ENCODE measurements around the gene LSR. TPM values are rescaled to one million over a fixed set of nuclear protein-coding genes. Genes with fewer than 3 reads are reported as not detected.

LSR gene
- total and polyA plus RNA-seq, 2 of the 4 experiments (the other 2 are of a cell fraction): 0.18 to 0.44 TPM

DNA sequence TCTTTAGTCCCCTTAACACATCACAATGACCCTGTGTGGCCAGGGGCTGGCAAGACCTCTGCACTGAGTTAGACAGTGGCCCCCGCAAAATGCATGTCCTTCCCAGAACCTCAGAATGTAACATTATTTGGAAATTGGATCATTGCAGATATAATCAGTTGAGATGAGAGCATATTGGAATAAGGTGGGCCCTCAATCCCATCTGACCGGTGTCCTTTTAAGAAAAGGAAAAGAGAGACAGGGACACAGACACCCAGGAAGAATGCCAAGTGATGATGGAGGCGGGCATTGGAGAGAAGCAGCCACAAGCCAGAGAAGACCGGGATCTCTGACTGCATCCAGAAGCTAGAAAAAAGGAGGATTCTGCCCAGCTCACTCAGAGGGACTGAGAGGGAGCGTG, 22.1 kb upstream of the LSR start (continued):
- TF ChIP-seq FOS (IDR thresholded peaks at IDR 0.05; ENCODE audit: low read depth, low read length) (no peak), MAFK (IDR thresholded peaks at IDR 0.05; ENCODE audit: low read depth, low read length) (no peak)

DNA sequence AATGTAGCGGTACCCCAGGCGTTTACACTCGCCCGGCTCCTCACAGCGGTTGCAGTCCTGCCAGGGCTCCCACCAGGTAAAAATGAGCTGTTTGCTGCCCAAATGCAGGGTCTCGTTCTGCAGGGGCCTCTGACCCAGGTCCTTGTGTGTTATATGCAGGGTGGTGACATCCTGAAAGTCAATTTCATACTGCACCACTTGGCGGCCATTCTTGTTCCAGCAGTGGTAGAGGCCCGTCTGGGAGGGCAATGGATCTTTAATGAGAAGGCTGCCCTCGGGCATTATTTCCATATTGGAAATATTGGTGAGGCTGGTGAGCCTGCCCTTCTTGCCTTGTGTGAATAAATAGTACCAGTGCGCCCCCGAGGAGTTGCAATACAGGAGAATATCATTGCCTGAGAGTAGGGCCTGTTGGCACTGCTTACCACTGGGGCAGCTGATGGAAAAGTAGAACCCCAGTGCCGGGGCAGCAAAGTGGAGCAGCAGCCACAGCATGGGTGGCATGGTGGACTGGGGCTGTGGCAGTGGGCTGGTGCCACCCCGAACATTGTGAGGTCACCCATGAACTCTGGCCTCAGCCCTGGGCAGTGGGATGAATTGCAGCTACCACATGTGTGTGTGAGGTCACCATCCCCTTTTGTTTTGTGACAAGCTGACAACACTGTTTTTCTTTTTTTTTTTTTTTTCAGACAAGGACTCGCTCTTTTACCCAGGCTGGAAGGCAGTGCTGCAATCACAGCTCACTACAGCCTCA, 20.4 kb upstream of the LSR start, which contains the start of gene FAM187B:
Gene FAM187B (minus strand): TSS at position 563 of the 754 bp plus-strand sequence. CDS start 59 bp downstream, at position 504.
- no peak within 1 kb of the TSS for H3K27ac ChIP-seq (ENCODE audit: insufficient read depth, low read length)
- no peaks in the 10 kb centered on the region for H3K9me1 ChIP-seq (ENCODE audit: insufficient read depth, low read length)
- no peak within 1 kb of the TSS for H4K91ac ChIP-seq (ENCODE audit: insufficient read depth, low read depth, low read length)
- ChIA-PET POLR2A (ENCODE audit: unreplicated experiment) (no interaction called here), CTCF (interaction anchor here (0.7 kb wide), 1 partner anchor 29 kb away, joined by 4 read pairs; no protein-coding TSS in a partner anchor)
- no peak within 1 kb of the TSS for H2AFZ ChIP-seq (replicated peaks; ENCODE audit: low read length, poor library complexity)
- H4K8ac ChIP-seq (ENCODE audit: low read depth in 2 of 2, low read length in 2 of 2): no peak within 1 kb of the TSS
- no peak within 1 kb of the TSS for H3K14ac ChIP-seq (replicated peaks; ENCODE audit: low read depth, low read length)
- no peak within 1 kb of the TSS for H3K9ac ChIP-seq (ENCODE audit: low read depth, low read length)
- no peaks in the 10 kb centered on the region for H4K20me1 ChIP-seq (ENCODE audit: insufficient read depth, low read length)
- H2BK120ac ChIP-seq (ENCODE audit: low read depth, low read length): no peak within 1 kb of the TSS
- H3K56ac ChIP-seq (ENCODE audit: extremely low read depth, insufficient read depth, low read length): no peak within 1 kb of the TSS
- no peaks in the 10 kb centered on the region for H3K79me1 ChIP-seq (ENCODE audit: low read depth in 1 of 2, low read length in 2 of 2)
- in situ Hi-C loops (cut with MboI; ENCODE audit: low sequenced_read_pairs) (no loop called here), dilution Hi-C loops (cut with HindIII; ENCODE audit: low sequenced_read_pairs, unreplicated experiment) (no loop called here), intact Hi-C loops (cut with micrococcal nuclease) (no loop called here)
- no peak within 1 kb of the TSS for H3K4ac ChIP-seq (ENCODE audit: low read depth, low read length)
- ATAC-seq (ENCODE audit: low read depth) (no peak), DNase-seq (no peak)
- no TSS peak for BruUV-seq (replicated peaks)
- no peak within 1 kb of the TSS for H2AK5ac ChIP-seq (ENCODE audit: low read depth, low read length)
- no peaks in the 10 kb centered on the region; the same call in 1 of the 2 replicates for H3K9me3 ChIP-seq (ENCODE audit: control insufficient read depth, insufficient read depth, low read length)
- H3K4me1 ChIP-seq (ENCODE audit: control insufficient read depth, insufficient read depth, low read length): no peaks in the 10 kb centered on the region
- H3K4me3 ChIP-seq (ENCODE audit: insufficient read depth, low read depth, low read length): no peak within 1 kb of the TSS
- WGBS, 2 experiments (ENCODE audit: extremely low coverage in 2 of 2, insufficient read length in 1 of 2): 68% methylated on average over 5 of the region's 14 CpGs; no CpG with 5 or more reads in 1 of the 2 experiments
- no peak within 1 kb of the TSS for H4K5ac ChIP-seq (ENCODE audit: low read depth, low read length)
- H2AK9ac ChIP-seq (replicated peaks; ENCODE audit: low read depth, low read length, poor library complexity): no peak within 1 kb of the TSS
- no peak within 1 kb of the TSS for H3K23ac ChIP-seq (ENCODE audit: low read depth, low read length)
- no peak within 1 kb of the TSS for H2BK5ac ChIP-seq (ENCODE audit: low read depth, low read length, poor library complexity, severe bottlenecking)
- no peak within 1 kb of the TSS for H2BK20ac ChIP-seq (ENCODE audit: low read depth, low read length)
- H3K4me2 ChIP-seq (ENCODE audit: low read depth, low read length): no peak within 1 kb of the TSS
- H3K27me3 ChIP-seq (ENCODE audit: control insufficient read depth, insufficient read depth, low read length): peaks cover 13% of the 10 kb centered on the region
- no peaks in the 10 kb centered on the region for H3K36me3 ChIP-seq (ENCODE audit: control insufficient read depth, insufficient read depth, low read length)
- no peak within 1 kb of the TSS for H2BK15ac ChIP-seq (ENCODE audit: low read depth, low read length)
- no peak within 1 kb of the TSS for H3K18ac ChIP-seq (ENCODE audit: low read depth, low read length)
- no peak for TF ChIP-seq RCOR1 (IDR thresholded peaks at IDR 0.05; ENCODE audit: insufficient replicate concordance, low read length)
- no peak for TF ChIP-seq CHD1 (IDR thresholded peaks at IDR 0.05; ENCODE audit: low read depth, low read length)
- no peak for TF ChIP-seq MAFK (IDR thresholded peaks at IDR 0.05; ENCODE audit: low read depth, low read length)
- no peak for TF ChIP-seq RAD21 (IDR thresholded peaks at IDR 0.05; ENCODE audit: low read length)
- TF ChIP-seq CEBPB (IDR thresholded peaks at IDR 0.05; ENCODE audit: low read depth, low read length): no peak
- TF ChIP-seq, protein P1, sequence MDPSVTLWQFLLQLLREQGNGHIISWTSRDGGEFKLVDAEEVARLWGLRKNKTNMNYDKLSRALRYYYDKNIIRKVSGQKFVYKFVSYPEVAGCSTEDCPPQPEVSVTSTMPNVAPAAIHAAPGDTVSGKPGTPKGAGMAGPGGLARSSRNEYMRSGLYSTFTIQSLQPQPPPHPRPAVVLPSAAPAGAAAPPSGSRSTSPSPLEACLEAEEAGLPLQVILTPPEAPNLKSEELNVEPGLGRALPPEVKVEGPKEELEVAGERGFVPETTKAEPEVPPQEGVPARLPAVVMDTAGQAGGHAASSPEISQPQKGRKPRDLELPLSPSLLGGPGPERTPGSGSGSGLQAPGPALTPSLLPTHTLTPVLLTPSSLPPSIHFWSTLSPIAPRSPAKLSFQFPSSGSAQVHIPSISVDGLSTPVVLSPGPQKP (IDR thresholded peaks at IDR 0.05; ENCODE audit: borderline replicate concordance, low read depth, low read length): no peak
- TF ChIP-seq MXI1 (IDR thresholded peaks at IDR 0.05; ENCODE audit: borderline replicate concordance, low read depth, low read length): no peak
- no peak for TF ChIP-seq POLR2A (IDR thresholded peaks at IDR 0.05; ENCODE audit: low read depth, low read length)
- TF ChIP-seq, protein P2, sequence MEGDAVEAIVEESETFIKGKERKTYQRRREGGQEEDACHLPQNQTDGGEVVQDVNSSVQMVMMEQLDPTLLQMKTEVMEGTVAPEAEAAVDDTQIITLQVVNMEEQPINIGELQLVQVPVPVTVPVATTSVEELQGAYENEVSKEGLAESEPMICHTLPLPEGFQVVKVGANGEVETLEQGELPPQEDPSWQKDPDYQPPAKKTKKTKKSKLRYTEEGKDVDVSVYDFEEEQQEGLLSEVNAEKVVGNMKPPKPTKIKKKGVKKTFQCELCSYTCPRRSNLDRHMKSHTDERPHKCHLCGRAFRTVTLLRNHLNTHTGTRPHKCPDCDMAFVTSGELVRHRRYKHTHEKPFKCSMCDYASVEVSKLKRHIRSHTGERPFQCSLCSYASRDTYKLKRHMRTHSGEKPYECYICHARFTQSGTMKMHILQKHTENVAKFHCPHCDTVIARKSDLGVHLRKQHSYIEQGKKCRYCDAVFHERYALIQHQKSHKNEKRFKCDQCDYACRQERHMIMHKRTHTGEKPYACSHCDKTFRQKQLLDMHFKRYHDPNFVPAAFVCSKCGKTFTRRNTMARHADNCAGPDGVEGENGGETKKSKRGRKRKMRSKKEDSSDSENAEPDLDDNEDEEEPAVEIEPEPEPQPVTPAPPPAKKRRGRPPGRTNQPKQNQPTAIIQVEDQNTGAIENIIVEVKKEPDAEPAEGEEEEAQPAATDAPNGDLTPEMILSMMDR (conservative IDR thresholded peaks at IDR 0.05; ENCODE audit: low read depth, low read length): no peak
- TF ChIP-seq FOS (IDR thresholded peaks at IDR 0.05; ENCODE audit: low read depth, low read length): no peak
- TF ChIP-seq, protein P3, sequence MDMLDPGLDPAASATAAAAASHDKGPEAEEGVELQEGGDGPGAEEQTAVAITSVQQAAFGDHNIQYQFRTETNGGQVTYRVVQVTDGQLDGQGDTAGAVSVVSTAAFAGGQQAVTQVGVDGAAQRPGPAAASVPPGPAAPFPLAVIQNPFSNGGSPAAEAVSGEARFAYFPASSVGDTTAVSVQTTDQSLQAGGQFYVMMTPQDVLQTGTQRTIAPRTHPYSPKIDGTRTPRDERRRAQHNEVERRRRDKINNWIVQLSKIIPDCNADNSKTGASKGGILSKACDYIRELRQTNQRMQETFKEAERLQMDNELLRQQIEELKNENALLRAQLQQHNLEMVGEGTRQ (IDR thresholded peaks at IDR 0.05; ENCODE audit: low read depth, low read length): no peak
- TF ChIP-seq BHLHE40 (IDR thresholded peaks at IDR 0.05; ENCODE audit: low read depth, low read length): no peak
- no peak for TF ChIP-seq SMC3 (IDR thresholded peaks at IDR 0.05; ENCODE audit: low read depth, low read length)

Measured in IMR-90 (cell line).